Mesenchymal stem cell (in vitro differentiated cells and primary cell): ENCODE data around the gene SEMA4D.

Source experiments
- DNase-seq: peaks from one replicate; pipeline ENCODE4 v3.0.0-alpha.2; 2013
- H2AFZ ChIP-seq: one replicate; pipeline ENCODE4 v1.6.1; 2013; ENCODE audit warnings: low read depth, mild to moderate bottlenecking, control low read depth, inconsistent platforms, low read length, moderate library complexity
- H2AK5ac ChIP-seq: 2 replicates; pipeline ENCODE4 v1.6.1; 2013; ENCODE audit warnings: low read length, moderate library complexity, mild to moderate bottlenecking, inconsistent platforms; ENCODE audit not compliant: severe bottlenecking
- H2BK120ac ChIP-seq: one replicate; pipeline ENCODE4 v1.6.1; 2013; ENCODE audit warnings: low read depth, mild to moderate bottlenecking, inconsistent platforms, low read length, moderate library complexity
- H2BK12ac ChIP-seq, 2 experiments: one replicate each; pipeline ENCODE4 v1.6.1; 2013; ENCODE audit warnings: inconsistent platforms in 2 of 2, low read length in 2 of 2, mild to moderate bottlenecking in 2 of 2, moderate library complexity in 2 of 2, control low read depth in 1 of 2
- H2BK15ac ChIP-seq: one replicate; pipeline ENCODE4 v1.6.1; 2013; ENCODE audit warnings: mild to moderate bottlenecking, low read depth, inconsistent platforms; ENCODE audit not compliant: poor library complexity, severe bottlenecking
- H2BK5ac ChIP-seq: 2 replicates; pipeline ENCODE4 v1.6.1; 2013; ENCODE audit warnings: low read depth, mild to moderate bottlenecking, low read length, control low read depth, inconsistent platforms; ENCODE audit not compliant: poor library complexity, severe bottlenecking
- H3K14ac ChIP-seq, 2 experiments: one replicate each; pipeline ENCODE4 v1.6.1; 2013; ENCODE audit warnings: inconsistent platforms in 2 of 2, low read length in 2 of 2, control low read depth in 1 of 2, mild to moderate bottlenecking in 1 of 2, moderate library complexity in 1 of 2
- H3K18ac ChIP-seq, 2 experiments: one replicate each; pipeline ENCODE4 v1.6.1; 2013; ENCODE audit warnings: inconsistent platforms in 2 of 2, low read length in 2 of 2, control low read depth in 1 of 2, low read depth in 1 of 2, mild to moderate bottlenecking in 1 of 2
- H3K23ac ChIP-seq, 2 experiments: one replicate each; pipeline ENCODE4 v1.6.1; 2013; ENCODE audit warnings: inconsistent platforms in 2 of 2, low read length in 2 of 2, mild to moderate bottlenecking in 2 of 2, moderate library complexity in 2 of 2, control low read depth in 1 of 2
- H3K27ac ChIP-seq: 2 replicates; pipeline ENCODE4 v1.5.1; 2013; ENCODE audit warnings: mild to moderate bottlenecking, moderate library complexity, low read length, control low read depth, inconsistent platforms; ENCODE audit not compliant: poor library complexity, severe bottlenecking
- H3K27me3 ChIP-seq, 2 experiments: 2 replicates each; pipeline versions ENCODE4 v1.6.1 to v1.7.0; 2013; ENCODE audit warnings: low read length in 2 of 2, mild to moderate bottlenecking in 2 of 2, moderate library complexity in 2 of 2, control low read depth in 1 of 2, inconsistent platforms in 1 of 2; ENCODE audit not compliant: control insufficient read depth in 1 of 2, insufficient read depth in 1 of 2
- H3K36me3 ChIP-seq, 2 experiments: 2 replicates each; pipeline versions ENCODE4 v1.6.1 to v1.7.0; 2013; ENCODE audit warnings: low read length in 2 of 2, control low read depth in 1 of 2, inconsistent platforms in 1 of 2, low read depth in 1 of 2, mild to moderate bottlenecking in 1 of 2; ENCODE audit not compliant: insufficient read depth in 2 of 2, control insufficient read depth in 1 of 2
- H3K4ac ChIP-seq, 2 experiments: one replicate each; pipeline ENCODE4 v1.6.1; 2013; ENCODE audit warnings: inconsistent platforms in 2 of 2, low read length in 2 of 2, mild to moderate bottlenecking in 2 of 2, moderate library complexity in 2 of 2, control low read depth in 1 of 2, low read depth in 1 of 2
- H3K4me1 ChIP-seq: 2 replicates; pipeline ENCODE4 v1.6.1; 2013; ENCODE audit warnings: low read depth, low read length, control low read depth; ENCODE audit not compliant: control insufficient read depth, insufficient read depth
- H3K4me2 ChIP-seq: 2 replicates; pipeline ENCODE4 v1.6.1; 2013; ENCODE audit warnings: low read length, mild to moderate bottlenecking, inconsistent platforms; ENCODE audit not compliant: poor library complexity, severe bottlenecking
- H3K4me3 ChIP-seq, 2 experiments: 2 replicates each; pipeline versions ENCODE4 v1.5.1 to v1.7.0; 2013; ENCODE audit warnings: low read length in 2 of 2, mild to moderate bottlenecking in 2 of 2, control low read depth in 1 of 2, low read depth in 1 of 2; ENCODE audit not compliant: insufficient read depth in 1 of 2
- H3K79me1 ChIP-seq: replicated peaks from 2 replicates; pipeline ENCODE4 v1.6.1; 2013; ENCODE audit warnings: mild to moderate bottlenecking, control low read depth, low read length, inconsistent platforms; ENCODE audit not compliant: poor library complexity, severe bottlenecking
- H3K9ac ChIP-seq: 2 replicates; pipeline ENCODE4 v1.7.0; 2013; ENCODE audit warnings: mild to moderate bottlenecking, low read length, moderate library complexity
- H3K9me3 ChIP-seq: 2 replicates; pipeline ENCODE4 v1.7.0; 2013; ENCODE audit warnings: mild to moderate bottlenecking, low read length; ENCODE audit not compliant: control insufficient read depth
- H4K8ac ChIP-seq: one replicate; pipeline ENCODE4 v1.6.1; 2013; ENCODE audit warnings: inconsistent platforms, mild to moderate bottlenecking, low read length, moderate library complexity
- H4K91ac ChIP-seq: one replicate; pipeline ENCODE4 v1.6.1; 2013; ENCODE audit warnings: mild to moderate bottlenecking, low read length, inconsistent platforms
- WGBS: methylation state at CpG from one replicate; pipeline ENCODE4 v1.1.7; 2013; ENCODE audit warnings: mixed read lengths; 5-methylcytosine and 5-hydroxymethylcytosine counted together

Gene SEMA4D

GRCh38 chr9:89370593-89370992 is 127.3 kb downstream of the SEMA4D start:
- Histone ChIP-seq H3K4me1 (peaks cover 31% of the 10 kb centered on the region), H4K91ac (peak overlapping the region; percentile 52), H3K4ac (no peak overlapping the region), H3K14ac (peak overlapping the region in 1 of 2 experiments; percentile 63), H3K79me1 (no peaks in the 10 kb centered on the region), H3K23ac (no peak overlapping the region), H3K9me3 (no peaks in the 10 kb centered on the region), H2BK5ac (no peak overlapping the region), H3K27ac (no peak overlapping the region), H2BK12ac (peak overlapping the region in 1 of 2 experiments; percentile 43), H3K9ac (no peak overlapping the region), H3K36me3 (peaks cover 0 to 19% of the 10 kb centered on the region in 2 experiments), H3K27me3 (no peaks in the 10 kb centered on the region), H2BK15ac (peak overlapping the region; percentile 9), H2BK120ac (no peak overlapping the region), H2AFZ (no peak overlapping the region), H3K4me3 (peak overlapping the region in 1 of 2 experiments; percentile 8), H3K4me2 (no peak overlapping the region), H4K8ac (peak overlapping the region; percentile 22), H3K18ac (peak overlapping the region in 1 of 2 experiments; percentile 35), H2AK5ac (no peak overlapping the region)
- no peak for DNase-seq
- WGBS: over 99% methylated on average over 6 of the region's 6 CpGs

DNA sequence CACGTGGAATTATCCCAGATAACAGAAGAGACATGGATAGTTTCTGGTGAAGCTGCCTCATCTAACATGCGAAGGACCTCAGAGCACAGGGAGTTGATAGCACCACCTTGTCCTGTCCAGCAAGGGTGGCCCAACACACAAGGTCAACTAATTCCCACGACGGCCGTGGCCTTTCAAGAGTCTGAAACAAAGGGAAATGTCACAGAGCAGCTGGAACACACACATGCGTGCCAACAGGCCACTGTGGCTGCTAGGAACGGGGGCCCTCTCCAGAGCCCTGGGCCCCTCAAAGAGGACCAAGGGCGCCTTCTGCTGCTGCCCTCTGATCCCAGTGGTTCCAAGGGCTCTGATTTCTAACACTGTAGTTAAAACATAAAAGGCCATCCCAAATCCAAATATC is 128.9 kb downstream of the SEMA4D start:
- Histone ChIP-seq H2BK15ac (no peak overlapping the region), H4K91ac (no peak overlapping the region), H3K36me3 (peaks cover 0 to 30% of the 10 kb centered on the region in 2 experiments), H3K27me3 (no peaks in the 10 kb centered on the region), H2AK5ac (no peak overlapping the region), H2AFZ (no peak overlapping the region), H3K4me2 (no peak overlapping the region), H3K4me3 (no peak overlapping the region), H4K8ac (no peak overlapping the region), H3K79me1 (no peaks in the 10 kb centered on the region), H3K14ac (no peak overlapping the region), H2BK12ac (no peak overlapping the region), H3K9ac (no peak overlapping the region), H3K9me3 (no peaks in the 10 kb centered on the region), H3K4me1 (peaks cover 16% of the 10 kb centered on the region), H3K23ac (no peak overlapping the region), H2BK5ac (no peak overlapping the region), H3K27ac (no peak overlapping the region), H2BK120ac (no peak overlapping the region), H3K18ac (no peak overlapping the region), H3K4ac (no peak overlapping the region)
- DNase-seq: no peak
- WGBS: 88% methylated on average over 8 of the region's 8 CpGs

DNA sequence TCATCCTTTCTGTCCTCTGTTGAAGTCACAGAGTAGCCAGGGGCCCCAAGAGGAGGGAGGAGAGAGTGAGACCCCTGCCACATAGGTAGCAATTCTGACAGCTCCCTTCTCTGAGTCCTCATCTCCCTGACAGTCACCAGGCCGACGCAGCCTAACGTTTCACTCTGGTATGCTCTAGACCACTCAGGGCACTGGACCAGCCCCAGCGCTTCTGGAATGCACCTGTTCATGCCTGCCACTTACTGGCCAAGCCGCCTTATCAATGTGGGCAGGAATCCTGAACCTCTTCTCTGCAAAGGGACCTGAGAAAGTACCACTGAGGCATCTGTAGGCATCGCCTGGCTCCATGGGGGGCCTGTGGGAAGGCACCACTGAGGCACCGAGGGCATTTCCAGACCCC is 129.4 kb downstream of the SEMA4D start:
- Histone ChIP-seq H2BK5ac (no peak overlapping the region), H3K18ac (no peak overlapping the region), H3K23ac (no peak overlapping the region), H2AK5ac (no peak overlapping the region), H2AFZ (no peak overlapping the region), H2BK15ac (no peak overlapping the region), H2BK120ac (no peak overlapping the region), H3K4ac (no peak overlapping the region), H3K27ac (no peak overlapping the region), H3K36me3 (peaks cover 0 to 35% of the 10 kb centered on the region in 2 experiments), H3K27me3 (no peaks in the 10 kb centered on the region), H3K9ac (no peak overlapping the region), H3K79me1 (no peaks in the 10 kb centered on the region), H3K4me1 (peaks cover 12% of the 10 kb centered on the region), H3K4me2 (no peak overlapping the region), H2BK12ac (no peak overlapping the region), H4K91ac (no peak overlapping the region), H4K8ac (no peak overlapping the region), H3K9me3 (no peaks in the 10 kb centered on the region), H3K4me3 (no peak overlapping the region), H3K14ac (no peak overlapping the region)
- WGBS: 94% methylated on average over 7 of the region's 7 CpGs
- no peak for DNase-seq

DNA sequence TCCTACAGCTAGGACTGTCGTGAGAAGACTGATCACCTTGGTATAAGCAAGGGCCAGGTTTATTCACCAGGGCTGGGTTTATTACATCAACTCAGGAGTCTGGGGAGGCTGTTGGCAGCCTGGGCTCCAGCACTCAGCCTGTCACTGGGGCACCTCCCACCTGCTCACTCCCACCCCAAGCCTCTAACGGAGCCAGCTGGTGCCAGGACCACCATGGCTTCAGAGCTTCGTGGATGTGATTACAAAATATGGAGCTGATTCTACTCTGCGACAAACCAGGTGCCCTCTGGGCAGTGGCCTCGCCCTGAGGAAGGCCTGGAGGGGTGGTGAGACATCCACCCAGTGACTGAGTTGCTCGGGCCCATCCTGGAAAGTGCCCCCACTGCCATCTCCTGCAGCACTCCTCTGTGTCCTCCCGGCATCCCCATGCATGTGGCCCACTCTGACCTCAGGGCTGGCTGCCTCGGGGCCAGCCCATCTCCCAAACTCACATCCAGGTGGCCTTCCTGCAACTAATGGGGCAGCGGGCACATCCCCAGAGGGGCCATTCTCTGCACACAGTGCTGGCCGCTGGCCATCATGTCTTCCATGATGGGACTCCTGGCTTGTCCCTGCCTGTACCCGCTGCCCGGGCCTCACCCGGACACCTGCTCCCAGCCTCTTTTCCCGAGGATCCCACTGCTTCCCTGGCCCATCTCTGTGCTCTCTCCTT is 130.0 kb downstream of the SEMA4D start:
- 96% methylated on average over 14 of the region's 14 CpGs for WGBS
- no peak for DNase-seq
- no peak overlapping the region for H2BK15ac ChIP-seq
- H3K9me3 ChIP-seq: no peaks in the 10 kb centered on the region
- H4K8ac ChIP-seq: no peak overlapping the region
- no peak overlapping the region for H3K23ac ChIP-seq
- no peak overlapping the region for H3K4me2 ChIP-seq
- H4K91ac ChIP-seq: peak overlapping the region; percentile 21
- H2AK5ac ChIP-seq: no peak overlapping the region
- H3K79me1 ChIP-seq: no peaks in the 10 kb centered on the region
- no peaks in the 10 kb centered on the region for H3K27me3 ChIP-seq
- no peak overlapping the region for H2BK12ac ChIP-seq
- H3K27ac ChIP-seq: no peak overlapping the region
- H3K14ac ChIP-seq: no peak overlapping the region
- no peak overlapping the region for H3K18ac ChIP-seq
- no peak overlapping the region for H2AFZ ChIP-seq
- H3K4me1 ChIP-seq: peaks cover 6% of the 10 kb centered on the region
- H3K36me3 ChIP-seq: peaks cover 2 to 41% of the 10 kb centered on the region in 2 experiments
- H3K4ac ChIP-seq: no peak overlapping the region
- no peak overlapping the region for H3K9ac ChIP-seq
- no peak overlapping the region for H2BK5ac ChIP-seq
- no peak overlapping the region for H3K4me3 ChIP-seq
- no peak overlapping the region for H2BK120ac ChIP-seq
